Purkinje cell (primary cell): ENCODE data around the gene HELLS. TPM values are rescaled to one million over a fixed set of nuclear protein-coding genes. Genes with fewer than 3 reads are reported as not detected.

Experiments
- polyA plus RNA-seq: library from polyadenylated mRNA; unstranded; fragments of >200 nt; fragmentation: Nextera tagmentation; gene quantifications from 2 replicates; pipeline ENCODE4 v1.2.1, GENCODE V29; 2014

HELLS gene
- polyA plus RNA-seq: 3.4 TPM in 1 of 2 replicates, not detected in the other

DNA sequence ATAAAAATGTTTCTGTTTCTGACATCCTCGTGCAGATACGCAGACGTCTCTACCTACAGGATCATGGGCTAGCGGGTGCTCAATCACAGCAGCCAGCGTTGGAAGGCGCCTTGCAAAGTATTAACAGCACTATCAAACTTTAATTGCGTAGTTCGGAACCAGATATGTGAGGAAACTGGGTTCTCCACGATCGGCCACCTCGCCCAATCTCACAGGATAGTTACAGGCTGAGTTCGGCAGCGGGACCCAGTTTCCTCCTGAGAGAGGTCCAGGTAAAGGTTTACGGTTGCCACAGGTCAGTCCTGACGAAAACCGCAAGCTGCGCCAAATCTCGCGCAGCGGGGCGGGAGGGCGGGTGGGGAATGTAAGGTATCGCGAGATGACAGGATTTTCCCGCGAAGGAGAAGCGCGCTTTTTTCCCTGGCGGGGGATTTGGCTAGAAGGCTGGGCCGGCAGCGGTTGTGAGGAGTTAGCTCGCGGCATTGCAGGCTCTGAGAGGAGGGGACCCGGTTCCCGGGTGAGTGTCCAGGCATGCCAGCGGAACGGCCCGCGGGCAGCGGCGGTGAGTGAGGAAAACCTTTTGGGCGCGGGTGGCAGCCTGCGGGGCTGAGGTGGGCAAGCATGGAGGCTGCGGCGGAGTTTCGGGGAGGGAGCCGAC is at the start of gene HELLS:
Gene HELLS (plus strand): TSS at position 398 of the 658 bp plus-strand sequence. CDS start 134 bp downstream, at position 532.

Other genes with a start within 250 kb of the HELLS start
- 11.3 and 26.7 TPM in 2 replicates for gene NOC3L, start 182.8 kb upstream of the HELLS start, polyA plus RNA-seq
- gene TBC1D12, start 143.2 kb upstream of the HELLS start, polyA plus RNA-seq: 25.9 and 32.4 TPM in 2 replicates
- 5.4 and 9.5 TPM in 2 replicates for gene CYP2C18, start 137.9 kb downstream of the HELLS start, polyA plus RNA-seq
- 0.94 and 2.6 TPM in 2 replicates for gene CYP2C19, start 216.9 kb downstream of the HELLS start, polyA plus RNA-seq